ENCODE results near the gene APBB1IP. TPM values are rescaled to one million over a fixed set of nuclear protein-coding genes. Genes with fewer than 3 reads are reported as not detected.

The APBB1IP gene
- total and polyA plus RNA-seq, 2 donors (not counting 1 experiment from before 2014, with no cell fraction given) = 60.1 to 97.0 TPM

- peaks cover 2 to 16% (median 15%) of the 10 kb centered on the region in 3 donors for H3K9me3 ChIP-seq (ENCODE audit: control extremely low read depth in 1 of 3, control insufficient read depth in 2 of 3, insufficient read depth in 1 of 3, low read length in 2 of 3)
- no peaks in the 10 kb centered on the region for H3K27me3 ChIP-seq (replicated peaks in 1 of 4; ENCODE audit: control extremely low read depth in 1 of 4, control insufficient read depth in 3 of 4, insufficient read depth in 4 of 4, low read length in 3 of 4)
- peaks cover 14 to 17% of the 10 kb centered on the region in 2 donors for H3K4me1 ChIP-seq (ENCODE audit: control insufficient read depth in 2 of 2, insufficient read depth in 2 of 2, low read length in 2 of 2)
- no peak overlapping the region for H3K4me2 ChIP-seq (replicated peaks; ENCODE audit: low read depth, low read length, poor library complexity, severe bottlenecking)
- no peak overlapping the region for H3K4me3 Mint-ChIP-seq
- H3K4me3 ChIP-seq (ENCODE audit: control extremely low read depth in 1 of 5, extremely low read depth in 1 of 5, insufficient read depth in 1 of 5, low read depth in 2 of 5, low read length in 4 of 5) = no peak overlapping the region
- H4K20me1 ChIP-seq (ENCODE audit: control insufficient read depth, insufficient read depth, low read length, poor library complexity, severe bottlenecking) = no peaks in the 10 kb centered on the region
- H3K9me3 Mint-ChIP-seq (ENCODE audit: insufficient read depth) = peaks cover 9% of the 10 kb centered on the region
- POLR2A ChIA-PET = no interaction called here
- H3K27me3 Mint-ChIP-seq = no peaks in the 10 kb centered on the region
- TF ChIP-seq CTCF (IDR thresholded peaks at IDR 0.05) (no peak), EZH2 (IDR thresholded peaks at IDR 0.05; ENCODE audit: borderline replicate concordance, insufficient read depth, low read depth, low read length, poor library complexity, severe bottlenecking) (no peak)
- H3K27ac ChIP-seq (ENCODE audit: low read length in 2 of 2) = no peak overlapping the region
- peaks cover 8 to 32% of the 10 kb centered on the region in 2 experiments for H3K36me3 ChIP-seq (replicated peaks in 1 of 2; ENCODE audit: control extremely low read depth in 1 of 2, control insufficient read depth in 1 of 2, extremely low read depth in 1 of 2, insufficient read depth in 2 of 2, low read length in 1 of 2)
- WGBS (ENCODE audit: insufficient coverage) = 33% methylated on average over 1 of the region's 1 CpG
- DNase-seq (no peak), ATAC-seq (ENCODE audit: low read depth) (no peak)
- peaks cover 28% of the 10 kb centered on the region for H3K4me1 Mint-ChIP-seq
- CTCF ChIA-PET = no interaction called here
- no peaks in the 10 kb centered on the region for H3K79me2 ChIP-seq (ENCODE audit: control insufficient read depth, insufficient read depth, low read length)
- H2AFZ ChIP-seq (ENCODE audit: insufficient read depth, low read depth, low read length, poor library complexity, severe bottlenecking) = no peak overlapping the region
- H3K9ac ChIP-seq (ENCODE audit: low read length) = no peak overlapping the region
- intact Hi-C loops (cut with micrococcal nuclease) = loop anchor here (1.0 kb wide), 1 partner anchor 54 kb away; no protein-coding TSS in a partner anchor
- no peak overlapping the region for H3K27ac Mint-ChIP-seq
These were observed 133.5 kb downstream of the APBB1IP start for GRCh38 chr10:26571655-26572054.

- TF ChIP-seq CTCF (IDR thresholded peaks at IDR 0.05) (no peak), EZH2 (IDR thresholded peaks at IDR 0.05; ENCODE audit: borderline replicate concordance, insufficient read depth, low read depth, low read length, poor library complexity, severe bottlenecking) (no peak)
- no peak overlapping the region for H3K4me3 ChIP-seq (ENCODE audit: control extremely low read depth in 1 of 5, extremely low read depth in 1 of 5, insufficient read depth in 1 of 5, low read depth in 2 of 5, low read length in 4 of 5)
- ChIA-PET CTCF (no interaction called here), POLR2A (no interaction called here)
- 90% methylated on average over 1 of the region's 2 CpGs for WGBS (ENCODE audit: insufficient coverage)
- H3K9ac ChIP-seq (ENCODE audit: low read length) = no peak overlapping the region
- DNase-seq = no peak
- H3K27ac ChIP-seq (ENCODE audit: low read length in 2 of 2) = peak overlapping the region in 1 of 2 donors; percentile 45
- Mint-ChIP-seq H3K9me3 (ENCODE audit: insufficient read depth) (peaks cover 9% of the 10 kb centered on the region), H3K4me1 (peaks cover 28% of the 10 kb centered on the region), H3K4me3 (peak overlapping the region; percentile 6), H3K27me3 (no peaks in the 10 kb centered on the region), H3K27ac (peak overlapping the region; percentile 28)
- no peak overlapping the region for H3K4me2 ChIP-seq (replicated peaks; ENCODE audit: low read depth, low read length, poor library complexity, severe bottlenecking)
- no peak overlapping the region for H2AFZ ChIP-seq (ENCODE audit: insufficient read depth, low read depth, low read length, poor library complexity, severe bottlenecking)
- H3K4me1 ChIP-seq (ENCODE audit: control insufficient read depth in 2 of 2, insufficient read depth in 2 of 2, low read length in 2 of 2) = peaks cover 14 to 17% of the 10 kb centered on the region in 2 donors
- H3K9me3 ChIP-seq (ENCODE audit: control extremely low read depth in 1 of 3, control insufficient read depth in 2 of 3, insufficient read depth in 1 of 3, low read length in 2 of 3) = peaks cover 2 to 15% (median 14%) of the 10 kb centered on the region in 3 donors
- H3K27me3 ChIP-seq (replicated peaks in 1 of 4; ENCODE audit: control extremely low read depth in 1 of 4, control insufficient read depth in 3 of 4, insufficient read depth in 4 of 4, low read length in 3 of 4) = no peaks in the 10 kb centered on the region
- H4K20me1 ChIP-seq (ENCODE audit: control insufficient read depth, insufficient read depth, low read length, poor library complexity, severe bottlenecking) = no peaks in the 10 kb centered on the region
- H3K79me2 ChIP-seq (ENCODE audit: control insufficient read depth, insufficient read depth, low read length) = no peaks in the 10 kb centered on the region
- intact Hi-C loops (cut with micrococcal nuclease) = no loop called here
- peaks cover 5 to 17% of the 10 kb centered on the region in 2 experiments for H3K36me3 ChIP-seq (replicated peaks in 1 of 2; ENCODE audit: control extremely low read depth in 1 of 2, control insufficient read depth in 1 of 2, extremely low read depth in 1 of 2, insufficient read depth in 2 of 2, low read length in 1 of 2)
- ATAC-seq (ENCODE audit: low read depth) = no peak
These were observed 135.5 kb downstream of the APBB1IP start for GRCh38 chr10:26573674-26574073.

Data from B cell (primary cell).